ENCODE data around the gene INSYN1. TPM values are rescaled to one million over a fixed set of nuclear protein-coding genes. Genes with fewer than 3 reads are reported as not detected.

INSYN1 gene
- total RNA-seq, 3 donors from 2014 or later (not counting 1 experiment from before 2014, with no cell fraction given), result not detected

GRCh38 chr15:73751511-73751898 is 1.6 kb downstream of the INSYN1 start:
- Histone ChIP-seq H3K9me3 (ENCODE audit: control insufficient read depth, insufficient read depth, low read length) (no peaks in the 10 kb centered on the region), H3K36me3 (ENCODE audit: control insufficient read depth, insufficient read depth, low read length) (no peaks in the 10 kb centered on the region), H3K27ac (ENCODE audit: low read length) (no peak overlapping the region), H3K27me3 (ENCODE audit: control insufficient read depth, insufficient read depth, low read length) (peaks cover 7% of the 10 kb centered on the region), H3K4me1 (ENCODE audit: control insufficient read depth, insufficient read depth, low read length) (no peaks in the 10 kb centered on the region), H3K4me3 (ENCODE audit: low read length) (no peak overlapping the region)
- H3K4me3 Mint-ChIP-seq, result no peak overlapping the region
- no peak overlapping the region for H3K27ac Mint-ChIP-seq
- DNase-seq (no peak), ATAC-seq (no peak)
- peaks cover 51 to 61% of the 10 kb centered on the region in 2 donors for H3K27me3 Mint-ChIP-seq (ENCODE audit: low read depth in 2 of 2)
- no peak for TF ChIP-seq CTCF (IDR thresholded peaks at IDR 0.05)
- no peaks in the 10 kb centered on the region for H3K4me1 Mint-ChIP-seq
- WGBS (ENCODE audit: insufficient coverage), result 8% methylated on average over 7 of the region's 9 CpGs
- no peaks in the 10 kb centered on the region for H3K9me3 Mint-ChIP-seq
- no peaks in the 10 kb centered on the region for H3K36me3 Mint-ChIP-seq
- intact Hi-C loops (cut with micrococcal nuclease), result no loop called here

- Histone ChIP-seq H3K9me3 (ENCODE audit: control insufficient read depth, insufficient read depth, low read length) (no peaks in the 10 kb centered on the region), H3K4me3 (ENCODE audit: low read length) (no peak overlapping the region), H3K4me1 (ENCODE audit: control insufficient read depth, insufficient read depth, low read length) (no peaks in the 10 kb centered on the region), H3K27ac (ENCODE audit: low read length) (no peak overlapping the region), H3K36me3 (ENCODE audit: control insufficient read depth, insufficient read depth, low read length) (no peaks in the 10 kb centered on the region), H3K27me3 (ENCODE audit: control insufficient read depth, insufficient read depth, low read length) (peaks cover 7% of the 10 kb centered on the region)
- 80% methylated on average over 20 of the region's 20 CpGs for WGBS (ENCODE audit: insufficient coverage)
- ATAC-seq (no peak), DNase-seq (no peak)
- Mint-ChIP-seq H3K27me3 (ENCODE audit: low read depth in 2 of 2) (peaks cover 46 to 61% of the 10 kb centered on the region in 2 donors), H3K9me3 (no peaks in the 10 kb centered on the region), H3K4me3 (no peak overlapping the region), H3K36me3 (no peaks in the 10 kb centered on the region), H3K4me1 (no peaks in the 10 kb centered on the region), H3K27ac (no peak overlapping the region)
- intact Hi-C loops (cut with micrococcal nuclease), result no loop called here
- no peak for TF ChIP-seq CTCF (IDR thresholded peaks at IDR 0.05)
These were observed 2.2 kb downstream of the INSYN1 start for GRCh38 chr15:73750951-73751350.

- H3K27ac ChIP-seq (ENCODE audit: low read length), result no peak overlapping the region
- DNase-seq, result no peak
- intact Hi-C loops (cut with micrococcal nuclease), result no loop called here
- H3K4me1 Mint-ChIP-seq, result no peaks in the 10 kb centered on the region
- no peaks in the 10 kb centered on the region for H3K9me3 Mint-ChIP-seq
- 88% methylated on average over 3 of the region's 4 CpGs for WGBS (ENCODE audit: insufficient coverage)
- no peak for TF ChIP-seq CTCF (IDR thresholded peaks at IDR 0.05)
- H3K36me3 Mint-ChIP-seq, result no peaks in the 10 kb centered on the region
- H3K4me3 Mint-ChIP-seq, result no peak overlapping the region
- ATAC-seq, result no peak
- H3K36me3 ChIP-seq (ENCODE audit: control insufficient read depth, insufficient read depth, low read length), result no peaks in the 10 kb centered on the region
- no peak overlapping the region for H3K4me3 ChIP-seq (ENCODE audit: low read length)
- H3K4me1 ChIP-seq (ENCODE audit: control insufficient read depth, insufficient read depth, low read length), result no peaks in the 10 kb centered on the region
- H3K27me3 Mint-ChIP-seq (ENCODE audit: low read depth in 2 of 2), result peaks cover 41 to 58% of the 10 kb centered on the region in 2 donors
- no peaks in the 10 kb centered on the region for H3K9me3 ChIP-seq (ENCODE audit: control insufficient read depth, insufficient read depth, low read length)
- H3K27me3 ChIP-seq (ENCODE audit: control insufficient read depth, insufficient read depth, low read length), result peaks cover 7% of the 10 kb centered on the region
- no peak overlapping the region for H3K27ac Mint-ChIP-seq
These were observed 2.7 kb downstream of the INSYN1 start for GRCh38 chr15:73750438-73750837.

- no peaks in the 10 kb centered on the region for H3K9me3 Mint-ChIP-seq
- peaks cover 43 to 57% of the 10 kb centered on the region in 2 donors for H3K27me3 Mint-ChIP-seq (ENCODE audit: low read depth in 2 of 2)
- Histone ChIP-seq H3K27me3 (ENCODE audit: control insufficient read depth, insufficient read depth, low read length) (peaks cover 7% of the 10 kb centered on the region), H3K27ac (ENCODE audit: low read length) (no peak overlapping the region), H3K36me3 (ENCODE audit: control insufficient read depth, insufficient read depth, low read length) (no peaks in the 10 kb centered on the region), H3K9me3 (ENCODE audit: control insufficient read depth, insufficient read depth, low read length) (no peaks in the 10 kb centered on the region), H3K4me3 (ENCODE audit: low read length) (no peak overlapping the region), H3K4me1 (ENCODE audit: control insufficient read depth, insufficient read depth, low read length) (no peaks in the 10 kb centered on the region)
- WGBS (ENCODE audit: insufficient coverage), result 87% methylated on average over 5 of the region's 5 CpGs
- no peak overlapping the region for H3K27ac Mint-ChIP-seq
- no peaks in the 10 kb centered on the region for H3K4me1 Mint-ChIP-seq
- H3K4me3 Mint-ChIP-seq, result no peak overlapping the region
- DNase-seq, result no peak
- TF ChIP-seq CTCF (IDR thresholded peaks at IDR 0.05), result no peak
- no peak for ATAC-seq
- no peaks in the 10 kb centered on the region for H3K36me3 Mint-ChIP-seq
- intact Hi-C loops (cut with micrococcal nuclease), result no loop called here
These were observed 3.2 kb downstream of the INSYN1 start for GRCh38 chr15:73749971-73750370.

Data from natural killer cell (primary cell).